HCT116 (cell line): ENCODE measurements around the gene ARHGEF9.

Experiments used
- ATF3 ChIP-seq: IDR thresholded peaks from 2 replicates; pipeline ENCODE4 v1.6.1; 2012
- EZH2 ChIP-seq: fragments of 200-600 bp; sonication (generic); IDR thresholded peaks from 2 replicates; pipeline ENCODE4 v1.6.1; 2017; ENCODE audit warnings: antibody characterized with exemption, mixed run types
- EZH2phosphoT487 ChIP-seq: fragments of 200-600 bp; IDR thresholded peaks from 2 replicates; pipeline ENCODE4 v1.6.1; 2018; ENCODE audit warnings: antibody characterized with exemption, borderline replicate concordance
- POLR2AphosphoS5 ChIP-seq: IDR thresholded peaks from 2 replicates; pipeline ENCODE4 v1.6.1; 2011; ENCODE audit warnings: mild to moderate bottlenecking, low read depth, low read length, moderate library complexity
- TF ChIP-seq, protein P1 (sequence below), 3 experiments: fragments of 200-600 bp in 1 of 3; sonication (generic) in 1 of 3; IDR thresholded peaks in 2 of 3; conservative IDR thresholded peaks in 1 of 3; 2 replicates each; pipeline ENCODE4 v1.5.1; 2012 to 2017; ENCODE audit warnings: low read depth in 2 of 3, low read length in 2 of 3, antibody characterized with exemption in 1 of 3, borderline replicate concordance in 1 of 3, control low read depth in 1 of 3, mild to moderate bottlenecking in 1 of 3, mixed read lengths in 1 of 3, mixed run types in 1 of 3, moderate library complexity in 1 of 3; ENCODE audit not compliant: insufficient read depth in 1 of 3

DNA sequence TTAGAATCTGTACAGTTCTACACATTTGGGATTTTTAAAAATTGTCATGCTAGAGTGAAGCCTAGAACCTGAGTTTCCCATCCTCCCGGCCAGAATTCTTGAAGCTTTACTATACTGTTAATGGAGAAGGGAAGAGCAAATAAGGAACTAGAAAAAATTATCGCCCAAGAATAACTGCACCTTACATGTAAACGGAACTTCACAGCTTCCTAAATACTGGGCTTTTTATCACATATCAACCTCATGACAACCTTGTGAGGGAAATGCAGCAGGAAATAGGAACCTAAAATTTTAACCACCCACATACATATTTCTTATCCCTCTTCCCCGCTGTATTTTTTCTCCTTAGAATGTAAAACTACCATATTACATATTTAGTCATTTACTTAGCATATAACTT, 19.3 kb downstream of the ARHGEF9 start:
- TF ChIP-seq POLR2AphosphoS5: no peak
- TF ChIP-seq EZH2: no peak
- no peak for TF ChIP-seq ATF3
- TF ChIP-seq, protein P1, sequence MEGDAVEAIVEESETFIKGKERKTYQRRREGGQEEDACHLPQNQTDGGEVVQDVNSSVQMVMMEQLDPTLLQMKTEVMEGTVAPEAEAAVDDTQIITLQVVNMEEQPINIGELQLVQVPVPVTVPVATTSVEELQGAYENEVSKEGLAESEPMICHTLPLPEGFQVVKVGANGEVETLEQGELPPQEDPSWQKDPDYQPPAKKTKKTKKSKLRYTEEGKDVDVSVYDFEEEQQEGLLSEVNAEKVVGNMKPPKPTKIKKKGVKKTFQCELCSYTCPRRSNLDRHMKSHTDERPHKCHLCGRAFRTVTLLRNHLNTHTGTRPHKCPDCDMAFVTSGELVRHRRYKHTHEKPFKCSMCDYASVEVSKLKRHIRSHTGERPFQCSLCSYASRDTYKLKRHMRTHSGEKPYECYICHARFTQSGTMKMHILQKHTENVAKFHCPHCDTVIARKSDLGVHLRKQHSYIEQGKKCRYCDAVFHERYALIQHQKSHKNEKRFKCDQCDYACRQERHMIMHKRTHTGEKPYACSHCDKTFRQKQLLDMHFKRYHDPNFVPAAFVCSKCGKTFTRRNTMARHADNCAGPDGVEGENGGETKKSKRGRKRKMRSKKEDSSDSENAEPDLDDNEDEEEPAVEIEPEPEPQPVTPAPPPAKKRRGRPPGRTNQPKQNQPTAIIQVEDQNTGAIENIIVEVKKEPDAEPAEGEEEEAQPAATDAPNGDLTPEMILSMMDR (IDR thresholded peaks at IDR 0.05 in 2 of 3, conservative IDR thresholded peaks at IDR 0.05 in 1 of 3; ENCODE audit: borderline replicate concordance in 1 of 3, insufficient read depth in 1 of 3, low read depth in 2 of 3, low read length in 2 of 3): no peak
- TF ChIP-seq EZH2phosphoT487: no peak
